ENCODE measurements around the gene EFCAB9. TPM values are rescaled to one million over a fixed set of nuclear protein-coding genes. Genes with fewer than 3 reads are reported as not detected.
"Not testable (repeated sequence)": the region's sequence is repeated elsewhere in the genome, so short reads cannot be mapped to it uniquely, and the experiment has no call there.

Gene EFCAB9
- total RNA-seq, 1 donor from 2014 or later = not detected

DNA sequence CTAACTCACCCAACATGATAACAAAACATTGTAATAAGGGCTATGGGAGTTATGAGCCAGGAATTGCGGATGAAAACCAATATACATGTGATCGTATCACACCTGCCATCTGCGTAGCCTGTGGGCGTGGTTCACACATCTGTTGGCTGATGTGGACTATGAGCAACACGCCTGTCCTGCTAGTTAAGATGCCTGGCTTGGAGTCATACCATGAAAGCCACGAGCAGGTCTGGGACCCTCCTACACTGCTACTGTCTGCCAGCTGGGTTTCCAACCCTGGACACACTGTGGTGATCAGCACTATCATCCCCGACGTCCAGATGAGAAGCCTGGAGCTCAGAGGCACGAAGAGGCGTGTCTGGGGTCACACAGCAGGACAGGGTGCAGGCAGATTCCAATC, 46.1 kb upstream of the EFCAB9 start:
- Mint-ChIP-seq H3K27me3 (no peaks in the 10 kb centered on the region), H3K4me3 (no peak overlapping the region), H3K9me3 (no peaks in the 10 kb centered on the region), H3K4me1 (ENCODE audit: unreplicated experiment) (peaks cover 23% of the 10 kb centered on the region), H3K27ac (no peak overlapping the region), H3K36me3 (peaks cover 3% of the 10 kb centered on the region)
- no peak for TF ChIP-seq CTCF (conservative IDR thresholded peaks at IDR 0.05)
- no peak for DNase-seq (ENCODE audit: extremely low spot score, unreplicated experiment)

DNA sequence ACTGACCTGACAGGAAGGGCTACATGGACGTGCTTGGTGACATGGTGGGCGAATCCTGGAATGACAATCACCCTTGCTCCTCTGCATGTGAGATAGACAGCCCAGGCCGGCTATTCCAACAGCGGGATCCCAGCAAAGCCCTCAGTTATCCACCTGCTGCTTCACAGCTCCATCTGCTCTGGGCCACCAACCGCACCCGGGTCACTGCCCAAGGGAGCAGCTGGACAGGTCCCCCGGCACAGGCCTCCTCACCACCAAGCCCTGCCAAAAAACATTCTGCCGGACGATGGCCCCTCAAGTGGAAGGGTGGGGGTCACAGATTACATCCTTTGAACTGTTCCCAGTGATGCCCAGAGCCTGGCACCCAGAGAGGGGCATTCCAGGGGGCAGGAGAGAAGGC, 45.6 kb upstream of the EFCAB9 start:
- Mint-ChIP-seq H3K4me1 (ENCODE audit: unreplicated experiment) (peaks cover 23% of the 10 kb centered on the region), H3K9me3 (no peaks in the 10 kb centered on the region), H3K36me3 (peaks cover 3% of the 10 kb centered on the region), H3K4me3 (no peak overlapping the region), H3K27ac (no peak overlapping the region), H3K27me3 (no peaks in the 10 kb centered on the region)
- TF ChIP-seq CTCF (conservative IDR thresholded peaks at IDR 0.05) = no peak
- DNase-seq (ENCODE audit: extremely low spot score, unreplicated experiment) = no peak

GRCh38 chr5:172149073-172149472, 44.9 kb upstream of the EFCAB9 start:
- DNase-seq (ENCODE audit: extremely low spot score, unreplicated experiment) = no peak
- no peak overlapping the region for H3K27ac Mint-ChIP-seq
- TF ChIP-seq CTCF (conservative IDR thresholded peaks at IDR 0.05) = no peak

GRCh38 chr5:172149481-172149880, 44.5 kb upstream of the EFCAB9 start:
- not testable (repeated sequence) for H3K9me3 Mint-ChIP-seq; H3K4me3 Mint-ChIP-seq; H3K27ac Mint-ChIP-seq; H3K27me3 Mint-ChIP-seq; DNase-seq (ENCODE audit: extremely low spot score, unreplicated experiment)
- peaks cover 18% of the 10 kb centered on the region for H3K4me1 Mint-ChIP-seq (ENCODE audit: unreplicated experiment)
- peaks cover 12% of the 10 kb centered on the region for H3K36me3 Mint-ChIP-seq

More at GRCh38 chr5:172149073-172149472, 44.9 kb upstream of the EFCAB9 start:
- Mint-ChIP-seq H3K4me1 (ENCODE audit: unreplicated experiment) (peaks cover 22% of the 10 kb centered on the region), H3K27me3 (no peaks in the 10 kb centered on the region), H3K36me3 (peaks cover 8% of the 10 kb centered on the region), H3K9me3 (no peaks in the 10 kb centered on the region), H3K4me3 (no peak overlapping the region)

DNA sequence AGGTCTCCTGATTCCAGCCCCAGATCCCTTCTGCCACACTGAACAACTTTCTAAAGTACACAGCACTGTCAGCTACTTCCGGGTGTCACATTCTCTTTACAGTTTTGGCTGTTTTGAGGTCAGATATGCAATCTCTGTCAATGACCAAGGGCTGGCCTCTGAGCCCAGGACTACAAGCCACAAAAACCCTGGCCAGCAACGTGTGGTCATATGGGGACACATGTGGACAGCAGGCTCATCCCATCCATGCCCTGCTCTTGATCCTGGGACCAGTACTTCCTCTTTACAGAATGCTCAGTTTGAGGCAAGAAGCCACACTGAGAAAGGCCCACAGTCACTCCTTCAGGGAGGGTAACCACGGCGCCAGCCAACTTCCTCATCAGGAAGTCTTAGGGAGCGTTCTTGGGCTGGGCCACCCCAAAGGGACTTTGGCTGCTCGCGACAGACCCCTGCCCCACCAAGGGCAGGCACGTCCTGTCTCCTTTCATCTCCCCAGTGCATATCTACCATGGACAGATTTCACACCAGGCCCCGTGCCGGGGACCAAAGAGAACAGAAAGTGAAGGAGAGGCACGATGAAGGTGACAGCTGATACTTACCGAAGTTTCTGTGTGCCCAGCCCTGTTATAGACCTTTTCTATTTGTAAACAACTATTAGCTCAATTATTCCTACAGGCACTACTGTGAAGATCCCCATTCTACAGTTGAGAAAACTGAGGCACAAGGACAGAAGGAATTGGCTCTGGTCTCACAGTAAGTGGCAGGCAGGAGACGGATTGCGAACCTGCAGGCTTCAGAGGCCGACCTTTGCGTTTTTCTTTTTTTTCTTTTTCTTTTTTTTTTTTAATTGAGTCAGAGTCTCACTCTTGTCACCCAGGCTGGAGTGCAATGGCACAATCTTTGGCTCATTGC, 43.2 kb upstream of the EFCAB9 start:
- no peak overlapping the region for H3K4me3 Mint-ChIP-seq
- no peaks in the 10 kb centered on the region for H3K27me3 Mint-ChIP-seq
- H3K36me3 Mint-ChIP-seq = peaks cover 16% of the 10 kb centered on the region
- no peak overlapping the region for H3K27ac Mint-ChIP-seq
- no peaks in the 10 kb centered on the region for H3K9me3 Mint-ChIP-seq
- TF ChIP-seq CTCF (conservative IDR thresholded peaks at IDR 0.05) = no peak
- no peak for DNase-seq (ENCODE audit: extremely low spot score, unreplicated experiment)
- peaks cover 11% of the 10 kb centered on the region for H3K4me1 Mint-ChIP-seq (ENCODE audit: unreplicated experiment)

DNA sequence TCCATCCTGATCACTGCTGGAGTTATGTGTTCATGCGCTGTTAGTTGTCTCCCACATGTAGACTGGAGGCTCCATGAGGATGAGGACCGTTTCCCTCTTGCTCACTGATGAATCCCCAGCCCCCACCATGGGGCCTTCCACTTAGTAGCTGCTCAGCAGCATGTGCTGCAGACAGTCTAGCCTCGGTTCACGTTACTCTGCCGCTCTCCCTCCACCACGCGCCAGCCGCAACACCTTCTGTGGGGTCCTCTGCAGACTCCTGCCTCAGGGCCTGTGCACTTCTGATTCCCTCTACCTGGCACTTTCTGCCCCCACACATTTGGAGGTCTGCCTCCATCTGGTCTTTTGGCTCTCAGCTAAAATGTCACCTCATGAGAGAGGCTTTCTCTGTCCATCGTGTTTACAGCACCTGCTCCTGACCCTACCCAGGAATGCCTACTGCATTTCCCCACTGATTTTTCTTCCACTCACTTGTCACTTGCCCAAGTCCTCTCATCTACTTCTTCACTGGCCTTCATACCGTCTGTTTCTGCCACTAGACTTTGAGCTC, 42.2 kb upstream of the EFCAB9 start:
- Mint-ChIP-seq H3K27me3 (no peaks in the 10 kb centered on the region), H3K9me3 (no peaks in the 10 kb centered on the region), H3K36me3 (peaks cover 18% of the 10 kb centered on the region), H3K27ac (no peak overlapping the region), H3K4me1 (ENCODE audit: unreplicated experiment) (peaks cover 9% of the 10 kb centered on the region), H3K4me3 (no peak overlapping the region)
- no peak for DNase-seq (ENCODE audit: extremely low spot score, unreplicated experiment)
- TF ChIP-seq CTCF (conservative IDR thresholded peaks at IDR 0.05) = no peak

All from type B pancreatic cell (in vitro differentiated cells).